Breast epithelium (tissue), 3 donors: ENCODE measurements around the gene SMARCAD1.

ENCODE experiments used
- POLR2A ChIP-seq: fragments of 450-650 bp; IDR thresholded peaks from one replicate; pipeline ENCODE4 v1.6.1; 2016; ENCODE audit warnings: antibody characterized with exemption, mild to moderate bottlenecking, moderate library complexity
- TF ChIP-seq, protein P1 (sequence below), 3 donors: fragments of 450-650 bp; IDR thresholded peaks; one replicate each; pipeline ENCODE4 v1.5.1; 2016 to 2017; ENCODE audit warnings: antibody characterized with exemption in 3 of 3, mild to moderate bottlenecking in 3 of 3, moderate library complexity in 3 of 3

- TF ChIP-seq, protein P1, sequence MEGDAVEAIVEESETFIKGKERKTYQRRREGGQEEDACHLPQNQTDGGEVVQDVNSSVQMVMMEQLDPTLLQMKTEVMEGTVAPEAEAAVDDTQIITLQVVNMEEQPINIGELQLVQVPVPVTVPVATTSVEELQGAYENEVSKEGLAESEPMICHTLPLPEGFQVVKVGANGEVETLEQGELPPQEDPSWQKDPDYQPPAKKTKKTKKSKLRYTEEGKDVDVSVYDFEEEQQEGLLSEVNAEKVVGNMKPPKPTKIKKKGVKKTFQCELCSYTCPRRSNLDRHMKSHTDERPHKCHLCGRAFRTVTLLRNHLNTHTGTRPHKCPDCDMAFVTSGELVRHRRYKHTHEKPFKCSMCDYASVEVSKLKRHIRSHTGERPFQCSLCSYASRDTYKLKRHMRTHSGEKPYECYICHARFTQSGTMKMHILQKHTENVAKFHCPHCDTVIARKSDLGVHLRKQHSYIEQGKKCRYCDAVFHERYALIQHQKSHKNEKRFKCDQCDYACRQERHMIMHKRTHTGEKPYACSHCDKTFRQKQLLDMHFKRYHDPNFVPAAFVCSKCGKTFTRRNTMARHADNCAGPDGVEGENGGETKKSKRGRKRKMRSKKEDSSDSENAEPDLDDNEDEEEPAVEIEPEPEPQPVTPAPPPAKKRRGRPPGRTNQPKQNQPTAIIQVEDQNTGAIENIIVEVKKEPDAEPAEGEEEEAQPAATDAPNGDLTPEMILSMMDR (IDR thresholded peaks at IDR 0.05): no peak
- TF ChIP-seq POLR2A: no peak
Observed at GRCh38 chr4:94336303-94336702, 128.6 kb downstream of the SMARCAD1 start.
